Lung (tissue), 12 donors: Measurements from ENCODE around the gene INSYN2A. TPM values are rescaled to one million over a fixed set of nuclear protein-coding genes. Genes with fewer than 3 reads are reported as not detected.

Experiments used
- ATAC-seq: fragments of 200-7000 bp; cut with Tn5 transposase; one replicate; pipeline ENCODE4 v1.9.1; 2020; ENCODE audit warnings: moderate number of reproducible peaks; ENCODE audit not compliant: insufficient read depth, low FRiP score
- DNase-seq, 3 donors: peaks; one replicate each; pipeline ENCODE4 v3.0.0-alpha.2; 2013 to 2017
- H3K27ac ChIP-seq, 2 donors: one replicate each; pipeline ENCODE4 v1.5.1; 2013; ENCODE audit warnings: mild to moderate bottlenecking in 2 of 2, moderate library complexity in 2 of 2, control low read depth in 1 of 2, inconsistent platforms in 1 of 2, low read depth in 1 of 2, low read length in 1 of 2
- H3K27me3 ChIP-seq, 3 donors: one replicate each; pipeline ENCODE4 v1.5.1; 2013; ENCODE audit warnings: low read length in 2 of 3; ENCODE audit not compliant: control insufficient read depth in 3 of 3, insufficient read depth in 3 of 3
- H3K36me3 ChIP-seq, 4 donors: one replicate each; pipeline ENCODE4 v1.5.1; 2013; ENCODE audit warnings: low read length in 4 of 4, mild to moderate bottlenecking in 1 of 4, moderate library complexity in 1 of 4; ENCODE audit not compliant: control insufficient read depth in 4 of 4, insufficient read depth in 4 of 4
- H3K4me1 ChIP-seq, 5 donors: one replicate each; pipeline ENCODE4 v1.5.1; 2013; ENCODE audit warnings: low read length in 5 of 5, mild to moderate bottlenecking in 2 of 5, moderate library complexity in 1 of 5; ENCODE audit not compliant: control insufficient read depth in 5 of 5, insufficient read depth in 5 of 5
- H3K4me3 ChIP-seq: one replicate; pipeline ENCODE4 v1.5.1; 2013; ENCODE audit warnings: mild to moderate bottlenecking, control low read depth, moderate library complexity
- H3K9ac ChIP-seq, 2 donors: one replicate each; pipeline ENCODE4 v1.5.1; 2013; ENCODE audit warnings: low read length in 2 of 2, control low read depth in 1 of 2; ENCODE audit not compliant: insufficient read depth in 1 of 2
- H3K9me3 ChIP-seq, 4 donors: one replicate each; pipeline ENCODE4 v1.5.1; 2013; ENCODE audit warnings: low read length in 3 of 4, mild to moderate bottlenecking in 1 of 4, moderate library complexity in 1 of 4; ENCODE audit not compliant: control insufficient read depth in 4 of 4, insufficient read depth in 3 of 4
- WGBS, 2 donors: extraction: QIAGEN DNeasy Blood & Tissue Kit; methylation state at CpG; one replicate each; pipeline ENCODE4 v1.1.7; 2013; 5-methylcytosine and 5-hydroxymethylcytosine counted together
- polyA plus RNA-seq, 2 donors: library from polyadenylated mRNA; stranded (reverse); fragments of 200-250 nt; gene quantifications; one replicate each; pipeline ENCODE4 v1.2.1, GENCODE V29; 2013
- total RNA-seq, 2 donors: library from RNA; depleted of rRNA in 1 of 2; stranded (reverse); fragments of >200 nt in 1 of 2; gene quantifications; one replicate each; pipeline ENCODE4 v1.2.1, GENCODE V29; 2014 to 2021
- TF ChIP-seq, protein P1 (sequence below): IDR thresholded peaks from 2 replicates; pipeline ENCODE4 v1.5.1; 2012; ENCODE audit warnings: mild to moderate bottlenecking; ENCODE audit errors: control extremely low read depth, extremely low read depth
- donor health status: control.
- donor health status: control.
- donor health status: Bipolar disorder and iron deficiency.
- donor health status: healthy.
- donor health status: DM: yes; HTN: yes; CAD: no.

INSYN2A gene
- total and polyA plus RNA-seq, 4 donors, result 0.05 to 2.3 (median 0.13) TPM

- DNase-seq, result no peak
- H3K36me3 ChIP-seq, result peaks cover 0 to 4% (median 0%) of the 10 kb centered on the region in 4 donors
- WGBS, 2 donors, result 94 to 95% methylated on average over 10 of the region's 10 CpGs
- peaks cover 0 to 39% (median 10%) of the 10 kb centered on the region in 5 donors for H3K4me1 ChIP-seq
- H3K4me3 ChIP-seq, result no peak overlapping the region
- no peak overlapping the region for H3K9ac ChIP-seq
- H3K27ac ChIP-seq, result no peak overlapping the region
- no peak for ATAC-seq
- no peaks in the 10 kb centered on the region for H3K9me3 ChIP-seq
- TF ChIP-seq, protein P1, sequence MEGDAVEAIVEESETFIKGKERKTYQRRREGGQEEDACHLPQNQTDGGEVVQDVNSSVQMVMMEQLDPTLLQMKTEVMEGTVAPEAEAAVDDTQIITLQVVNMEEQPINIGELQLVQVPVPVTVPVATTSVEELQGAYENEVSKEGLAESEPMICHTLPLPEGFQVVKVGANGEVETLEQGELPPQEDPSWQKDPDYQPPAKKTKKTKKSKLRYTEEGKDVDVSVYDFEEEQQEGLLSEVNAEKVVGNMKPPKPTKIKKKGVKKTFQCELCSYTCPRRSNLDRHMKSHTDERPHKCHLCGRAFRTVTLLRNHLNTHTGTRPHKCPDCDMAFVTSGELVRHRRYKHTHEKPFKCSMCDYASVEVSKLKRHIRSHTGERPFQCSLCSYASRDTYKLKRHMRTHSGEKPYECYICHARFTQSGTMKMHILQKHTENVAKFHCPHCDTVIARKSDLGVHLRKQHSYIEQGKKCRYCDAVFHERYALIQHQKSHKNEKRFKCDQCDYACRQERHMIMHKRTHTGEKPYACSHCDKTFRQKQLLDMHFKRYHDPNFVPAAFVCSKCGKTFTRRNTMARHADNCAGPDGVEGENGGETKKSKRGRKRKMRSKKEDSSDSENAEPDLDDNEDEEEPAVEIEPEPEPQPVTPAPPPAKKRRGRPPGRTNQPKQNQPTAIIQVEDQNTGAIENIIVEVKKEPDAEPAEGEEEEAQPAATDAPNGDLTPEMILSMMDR, result no peak
- no peaks in the 10 kb centered on the region for H3K27me3 ChIP-seq
Observed at GRCh38 chr10:127151541-127151940, 44.9 kb downstream of the INSYN2A start.

GRCh38 chr10:127150136-127150535 is 46.3 kb downstream of the INSYN2A start:
- DNase-seq, result no peak
- no peak overlapping the region for H3K27ac ChIP-seq
- no peak for ATAC-seq
- no peak overlapping the region for H3K4me3 ChIP-seq
- H3K4me1 ChIP-seq, result peaks cover 0 to 28% (median 10%) of the 10 kb centered on the region in 5 donors
- TF ChIP-seq, protein P1, result no peak
- WGBS, 2 donors, result 92 to 94% methylated on average over 5 of the region's 5 CpGs
- no peaks in the 10 kb centered on the region for H3K27me3 ChIP-seq
- peaks cover 0 to 4% (median 1%) of the 10 kb centered on the region in 4 donors for H3K36me3 ChIP-seq
- no peak overlapping the region for H3K9ac ChIP-seq
- H3K9me3 ChIP-seq, result no peaks in the 10 kb centered on the region

GRCh38 chr10:127149501-127150081 is 46.8 kb downstream of the INSYN2A start:
- WGBS, 2 donors, result 88 to 90% methylated on average over 7 of the region's 7 CpGs
- DNase-seq (no peak), ATAC-seq (no peak)
- Histone ChIP-seq H3K9me3 (no peaks in the 10 kb centered on the region), H3K36me3 (peaks cover 0 to 4% (median 2%) of the 10 kb centered on the region in 4 donors), H3K9ac (no peak overlapping the region), H3K4me1 (peaks cover 0 to 25% (median 10%) of the 10 kb centered on the region in 5 donors), H3K4me3 (no peak overlapping the region), H3K27me3 (no peaks in the 10 kb centered on the region), H3K27ac (no peak overlapping the region)
- TF ChIP-seq, protein P1, result no peak

DNA sequence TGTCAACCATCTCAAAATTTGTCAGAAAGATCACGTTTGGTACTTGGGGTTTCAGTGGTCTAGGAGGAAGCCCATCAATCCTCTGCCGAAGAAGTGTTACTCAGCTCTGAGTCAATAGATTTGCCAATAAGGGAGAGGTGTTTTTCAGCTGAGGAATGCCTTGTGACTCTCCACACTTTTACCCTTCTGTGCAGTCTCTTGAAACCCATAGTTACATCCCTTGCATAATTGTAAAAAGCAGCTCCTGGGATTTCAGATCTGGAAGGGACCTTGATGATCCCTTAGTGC is 47.5 kb downstream of the INSYN2A start:
- ATAC-seq (no peak), DNase-seq (no peak)
- TF ChIP-seq, protein P1, result no peak
- 56 to 70% methylated on average over 2 of the region's 2 CpGs for WGBS, 2 donors
- H3K36me3 ChIP-seq, result peaks cover 0 to 4% (median 2%) of the 10 kb centered on the region in 4 donors
- H3K9me3 ChIP-seq, result no peaks in the 10 kb centered on the region
- H3K9ac ChIP-seq, result no peak overlapping the region
- peaks cover 0 to 20% (median 10%) of the 10 kb centered on the region in 5 donors for H3K4me1 ChIP-seq
- H3K27ac ChIP-seq, result no peak overlapping the region
- H3K27me3 ChIP-seq, result no peaks in the 10 kb centered on the region
- no peak overlapping the region for H3K4me3 ChIP-seq
